HL-60/S4 treated with retinoic acid at 250 ng/mL for 4 days and 3 days (cell line): ENCODE measurements around the gene CPT1C.

ENCODE experiments used
- in situ Hi-C: fragments of 300-500 bp; cut with MboI; formaldehyde crosslinking; loops from 2 replicates; pipeline ENCODE4 v1.7.0; 2022; ENCODE audit warnings: low sequenced_read_pairs

The CPT1C gene

DNA sequence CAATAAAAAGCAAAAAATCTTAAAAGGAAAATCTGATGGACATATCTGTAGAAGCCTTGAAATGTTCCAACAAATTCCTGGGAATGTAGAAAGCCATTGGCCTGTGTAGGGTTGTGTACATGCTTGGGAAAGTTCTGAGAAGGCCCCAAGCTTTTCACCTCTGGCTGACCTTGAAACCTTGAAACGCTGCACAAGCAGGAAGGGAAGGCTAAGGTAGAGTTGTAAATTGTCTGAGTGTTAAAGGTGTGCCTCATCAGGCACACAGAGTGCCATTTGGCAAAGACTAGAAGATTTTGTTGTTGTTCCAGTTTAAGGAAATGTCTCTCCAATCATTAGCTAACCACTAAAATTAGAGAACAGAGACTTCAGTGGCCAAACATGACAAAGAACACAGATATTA lies 61.8 kb downstream of the CPT1C start:
- in situ Hi-C loops = no loop called here

- in situ Hi-C loops = no loop called here
These were observed 65.0 kb downstream of the CPT1C start for GRCh38 chr19:49755956-49756355.

GRCh38 chr19:49758292-49758691 lies 67.4 kb downstream of the CPT1C start:
- in situ Hi-C loops = no loop called here

- in situ Hi-C loops = no loop called here
These were observed 70.3 kb downstream of the CPT1C start for GRCh38 chr19:49761249-49761624.

- in situ Hi-C loops = no loop called here
These were observed 70.9 kb downstream of the CPT1C start for GRCh38 chr19:49761625-49762311.

DNA sequence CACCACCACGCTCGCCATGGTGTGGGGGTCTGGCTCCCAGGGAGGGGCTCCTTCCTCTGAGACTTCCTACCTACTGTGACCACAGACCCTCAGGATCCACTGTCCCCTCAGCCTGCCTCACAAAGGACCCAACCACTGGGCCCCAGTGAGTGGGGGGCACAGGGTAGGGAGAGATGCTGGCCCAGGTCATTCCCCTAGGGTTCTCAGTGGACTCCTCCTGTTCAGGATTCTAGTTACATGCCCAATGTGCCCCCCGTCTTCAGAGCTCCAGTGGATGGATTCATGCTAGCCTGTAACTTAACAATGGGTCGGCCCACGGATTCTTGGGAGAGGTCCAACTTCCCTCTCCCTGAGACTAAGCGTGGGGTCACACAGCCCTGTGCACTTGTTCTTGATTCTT lies 72.3 kb downstream of the CPT1C start, which contains the start of gene TSKS:
Gene TSKS, minus strand, starts transcription at position 77 of the 400 bp plus-strand sequence. Its CDS starts 59 bp downstream, at position 18.
- in situ Hi-C loops = no loop called here
